Measurements from ENCODE around the gene TRAF7. TPM values are rescaled to one million over a fixed set of nuclear protein-coding genes. Genes with fewer than 3 reads are reported as not detected.
"Not testable (repeated sequence)": the region's sequence is repeated elsewhere in the genome, so short reads cannot be mapped to it uniquely, and the experiment has no call there.

Gene TRAF7
- total RNA-seq, 2 experiments from 2014 or later, result 53.6 to 82.3 TPM

GRCh38 chr16:2122429-2122828 lies 33.2 kb upstream of the TRAF7 start:
- H4K20me1 ChIP-seq (ENCODE audit: insufficient read depth, low read length), result no peaks in the 10 kb centered on the region
- no peaks in the 10 kb centered on the region for H3K36me3 ChIP-seq (ENCODE audit: insufficient read depth, low read length)
- no peak overlapping the region for H2AFZ ChIP-seq (ENCODE audit: low read length)
- H3K27ac ChIP-seq (ENCODE audit: low read depth, low read length, poor library complexity, severe bottlenecking), result no peak overlapping the region
- intact Hi-C loops (cut with micrococcal nuclease; ENCODE audit: unreplicated experiment), result no loop called here
- H3K4me2 ChIP-seq (ENCODE audit: low read length), result no peak overlapping the region
- no peaks in the 10 kb centered on the region for H3K9me2 ChIP-seq (ENCODE audit: insufficient read depth, low read length)
- TF ChIP-seq EZH2phosphoT487 (IDR thresholded peaks at IDR 0.05; ENCODE audit: borderline replicate concordance, low read depth, low read length), result no peak
- TF ChIP-seq, protein P1, sequence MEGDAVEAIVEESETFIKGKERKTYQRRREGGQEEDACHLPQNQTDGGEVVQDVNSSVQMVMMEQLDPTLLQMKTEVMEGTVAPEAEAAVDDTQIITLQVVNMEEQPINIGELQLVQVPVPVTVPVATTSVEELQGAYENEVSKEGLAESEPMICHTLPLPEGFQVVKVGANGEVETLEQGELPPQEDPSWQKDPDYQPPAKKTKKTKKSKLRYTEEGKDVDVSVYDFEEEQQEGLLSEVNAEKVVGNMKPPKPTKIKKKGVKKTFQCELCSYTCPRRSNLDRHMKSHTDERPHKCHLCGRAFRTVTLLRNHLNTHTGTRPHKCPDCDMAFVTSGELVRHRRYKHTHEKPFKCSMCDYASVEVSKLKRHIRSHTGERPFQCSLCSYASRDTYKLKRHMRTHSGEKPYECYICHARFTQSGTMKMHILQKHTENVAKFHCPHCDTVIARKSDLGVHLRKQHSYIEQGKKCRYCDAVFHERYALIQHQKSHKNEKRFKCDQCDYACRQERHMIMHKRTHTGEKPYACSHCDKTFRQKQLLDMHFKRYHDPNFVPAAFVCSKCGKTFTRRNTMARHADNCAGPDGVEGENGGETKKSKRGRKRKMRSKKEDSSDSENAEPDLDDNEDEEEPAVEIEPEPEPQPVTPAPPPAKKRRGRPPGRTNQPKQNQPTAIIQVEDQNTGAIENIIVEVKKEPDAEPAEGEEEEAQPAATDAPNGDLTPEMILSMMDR (conservative IDR thresholded peaks at IDR 0.05; ENCODE audit: low read length), result no peak
- CTCF ChIA-PET (ENCODE audit: unreplicated experiment), result no interaction called here
- no peak for DNase-seq (ENCODE audit: low spot score)
- H3K9me3 ChIP-seq (ENCODE audit: low read length), result no peaks in the 10 kb centered on the region
- no peaks in the 10 kb centered on the region for H3K4me1 ChIP-seq (ENCODE audit: insufficient read depth, low read length, poor library complexity, severe bottlenecking)
- no TSS peak for BruUV-seq (replicated peaks)
- H3K79me2 ChIP-seq (ENCODE audit: insufficient read depth, low read depth, low read length), result no peaks in the 10 kb centered on the region
- POLR2A ChIA-PET, result no interaction called here
- H3K4me3 ChIP-seq (ENCODE audit: low read depth, low read length, poor library complexity, severe bottlenecking), result no peak overlapping the region

DNA sequence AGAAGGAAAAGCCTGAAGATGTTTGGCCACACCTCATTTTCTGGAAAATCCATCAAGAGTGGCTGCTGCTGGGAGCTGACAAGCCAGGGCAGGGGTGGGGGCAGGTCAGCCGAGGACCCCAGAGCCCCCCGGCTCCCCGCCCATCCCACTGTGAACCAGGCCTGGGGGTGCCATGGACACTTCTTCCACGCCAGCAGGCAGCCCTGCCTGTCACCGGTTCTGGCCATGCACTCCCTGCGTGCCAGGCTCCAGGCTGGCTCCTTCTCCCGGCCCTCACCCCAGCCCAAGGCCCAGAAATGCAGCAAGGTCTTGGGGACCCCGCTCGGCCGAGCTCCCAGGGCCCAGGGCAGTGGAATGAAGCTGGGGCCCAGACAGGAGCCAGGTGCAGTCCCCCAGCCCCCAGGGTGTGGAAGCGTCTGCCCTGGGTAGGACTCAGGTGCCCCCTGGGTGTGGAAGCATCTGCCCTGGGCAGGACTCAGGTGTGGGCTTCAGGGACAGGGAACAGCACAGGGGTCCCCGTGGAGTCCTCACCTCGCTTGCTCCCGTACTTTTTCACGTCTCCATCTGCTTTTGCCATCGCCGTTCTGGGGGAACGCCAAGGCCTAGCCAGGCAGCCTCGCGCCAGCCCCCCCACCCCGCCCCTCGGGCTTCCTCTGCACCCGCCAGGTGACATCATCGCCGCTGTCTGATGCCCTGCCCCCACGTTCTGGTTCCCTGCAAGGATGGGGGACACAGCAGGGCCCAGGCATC lies 32.5 kb upstream of the TRAF7 start:
- H3K36me3 ChIP-seq (ENCODE audit: insufficient read depth, low read length); H3K4me3 ChIP-seq (ENCODE audit: low read depth, low read length, poor library complexity, severe bottlenecking); DNase-seq (ENCODE audit: low spot score); H4K20me1 ChIP-seq (ENCODE audit: insufficient read depth, low read length); BruUV-seq (replicated peaks); H2AFZ ChIP-seq (ENCODE audit: low read length); H3K4me2 ChIP-seq (ENCODE audit: low read length); H3K27ac ChIP-seq (ENCODE audit: low read depth, low read length, poor library complexity, severe bottlenecking); intact Hi-C loops (cut with micrococcal nuclease; ENCODE audit: unreplicated experiment); H3K4me1 ChIP-seq (ENCODE audit: insufficient read depth, low read length, poor library complexity, severe bottlenecking); H3K9me2 ChIP-seq (ENCODE audit: insufficient read depth, low read length); H3K79me2 ChIP-seq (ENCODE audit: insufficient read depth, low read depth, low read length); H3K9me3 ChIP-seq (ENCODE audit: low read length); CTCF ChIA-PET (ENCODE audit: unreplicated experiment); POLR2A ChIA-PET: not testable (repeated sequence)

DNA sequence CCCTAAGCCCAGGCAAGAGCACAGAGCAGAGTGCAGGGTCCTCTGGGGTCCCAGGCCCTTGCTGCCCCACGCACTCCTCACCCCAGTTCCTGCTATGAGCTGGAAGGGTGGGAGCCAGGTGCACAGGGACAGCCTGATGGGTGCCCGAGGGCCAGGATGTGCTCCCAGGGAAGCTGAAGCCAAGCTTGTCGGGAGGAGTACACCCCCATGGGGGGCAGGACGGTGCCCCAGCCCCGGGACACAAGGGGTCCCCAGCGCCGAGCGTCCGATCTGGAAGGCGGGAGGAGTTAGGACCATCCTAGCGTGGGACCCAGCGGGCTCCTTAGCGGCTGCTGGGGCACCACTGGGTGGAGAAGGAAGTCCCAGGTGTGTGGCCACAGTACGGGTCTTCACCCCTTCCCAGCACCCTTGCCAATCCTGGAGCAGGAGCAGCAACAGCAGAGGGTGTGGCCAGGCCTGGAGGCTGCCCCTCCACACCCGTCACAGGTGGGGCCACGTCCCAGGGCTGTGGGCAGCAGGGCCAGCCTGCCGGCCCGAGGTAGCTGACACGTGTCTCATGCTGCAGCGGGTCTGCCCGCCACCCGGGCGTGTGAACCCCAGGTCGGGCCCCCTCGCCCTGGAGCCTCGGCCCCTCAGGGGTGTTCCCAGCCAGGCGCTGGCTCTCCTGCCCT lies 31.7 kb upstream of the TRAF7 start:
- H3K36me3 ChIP-seq (ENCODE audit: insufficient read depth, low read length); BruUV-seq (replicated peaks); H2AFZ ChIP-seq (ENCODE audit: low read length); POLR2A ChIA-PET; H3K9me2 ChIP-seq (ENCODE audit: insufficient read depth, low read length); H3K9me3 ChIP-seq (ENCODE audit: low read length); H3K4me2 ChIP-seq (ENCODE audit: low read length); intact Hi-C loops (cut with micrococcal nuclease; ENCODE audit: unreplicated experiment); CTCF ChIA-PET (ENCODE audit: unreplicated experiment); H3K4me1 ChIP-seq (ENCODE audit: insufficient read depth, low read length, poor library complexity, severe bottlenecking); H3K4me3 ChIP-seq (ENCODE audit: low read depth, low read length, poor library complexity, severe bottlenecking); DNase-seq (ENCODE audit: low spot score); H3K27ac ChIP-seq (ENCODE audit: low read depth, low read length, poor library complexity, severe bottlenecking); H3K79me2 ChIP-seq (ENCODE audit: insufficient read depth, low read depth, low read length); H4K20me1 ChIP-seq (ENCODE audit: insufficient read depth, low read length): not testable (repeated sequence)

- H3K79me2 ChIP-seq (ENCODE audit: insufficient read depth, low read depth, low read length); H4K20me1 ChIP-seq (ENCODE audit: insufficient read depth, low read length); POLR2A ChIA-PET; H3K9me3 ChIP-seq (ENCODE audit: low read length); H2AFZ ChIP-seq (ENCODE audit: low read length); H3K4me2 ChIP-seq (ENCODE audit: low read length); H3K36me3 ChIP-seq (ENCODE audit: insufficient read depth, low read length); DNase-seq (ENCODE audit: low spot score); intact Hi-C loops (cut with micrococcal nuclease; ENCODE audit: unreplicated experiment); H3K9me2 ChIP-seq (ENCODE audit: insufficient read depth, low read length); CTCF ChIA-PET (ENCODE audit: unreplicated experiment); H3K4me3 ChIP-seq (ENCODE audit: low read depth, low read length, poor library complexity, severe bottlenecking); BruUV-seq (replicated peaks); H3K27ac ChIP-seq (ENCODE audit: low read depth, low read length, poor library complexity, severe bottlenecking): not testable (repeated sequence)
- H3K4me1 ChIP-seq (ENCODE audit: insufficient read depth, low read length, poor library complexity, severe bottlenecking), result peaks cover 10% of the 10 kb centered on the region
Observed at GRCh38 chr16:2124377-2124693, 31.2 kb upstream of the TRAF7 start.

DNA sequence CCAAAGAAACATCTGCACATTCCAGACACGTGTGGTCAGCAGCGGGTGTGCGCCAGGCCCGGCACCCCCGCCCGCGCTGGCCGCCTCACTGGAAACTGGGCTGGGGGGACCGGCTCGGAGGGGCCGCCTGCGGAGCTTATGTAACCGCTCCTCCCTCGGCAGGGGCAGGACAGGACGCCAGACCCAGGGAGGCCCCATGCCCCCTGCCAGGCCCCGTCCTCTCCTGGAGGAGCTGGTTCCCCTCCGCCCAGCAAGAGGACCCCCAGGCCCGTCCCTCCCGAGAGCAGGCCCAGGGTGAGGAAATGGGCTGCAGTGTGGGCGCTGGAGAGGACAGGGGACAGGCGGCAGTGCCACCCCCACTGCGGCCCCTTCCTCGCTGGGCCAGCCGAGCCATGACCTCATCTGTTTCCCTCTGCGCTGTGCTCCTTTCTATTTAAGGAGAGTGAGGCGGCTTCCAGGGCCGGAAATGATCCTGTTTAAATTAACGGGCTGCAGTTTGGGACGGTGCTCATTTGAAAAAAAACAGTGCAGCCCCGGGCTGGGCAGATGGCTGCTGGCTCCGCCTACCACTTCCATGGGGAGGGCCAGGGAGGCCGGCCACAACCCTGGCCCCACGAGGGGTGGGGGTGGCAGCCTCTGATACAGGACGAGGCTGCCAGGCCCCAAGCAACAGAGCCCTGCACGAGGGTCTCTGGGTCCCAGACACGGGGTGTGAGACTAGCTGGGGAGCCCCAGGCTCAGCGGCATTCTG lies 30.7 kb upstream of the TRAF7 start:
- H3K9me3 ChIP-seq (ENCODE audit: low read length); H3K79me2 ChIP-seq (ENCODE audit: insufficient read depth, low read depth, low read length); H3K4me2 ChIP-seq (ENCODE audit: low read length); H3K4me3 ChIP-seq (ENCODE audit: low read depth, low read length, poor library complexity, severe bottlenecking); H3K27ac ChIP-seq (ENCODE audit: low read depth, low read length, poor library complexity, severe bottlenecking); H3K36me3 ChIP-seq (ENCODE audit: insufficient read depth, low read length); POLR2A ChIA-PET; CTCF ChIA-PET (ENCODE audit: unreplicated experiment); DNase-seq (ENCODE audit: low spot score); H3K9me2 ChIP-seq (ENCODE audit: insufficient read depth, low read length); H4K20me1 ChIP-seq (ENCODE audit: insufficient read depth, low read length); intact Hi-C loops (cut with micrococcal nuclease; ENCODE audit: unreplicated experiment); H2AFZ ChIP-seq (ENCODE audit: low read length); BruUV-seq (replicated peaks): not testable (repeated sequence)
- H3K4me1 ChIP-seq (ENCODE audit: insufficient read depth, low read length, poor library complexity, severe bottlenecking), result peaks cover 12% of the 10 kb centered on the region
